T-helper 1 cell treated with Interleukin-12 subunit alpha and Interleukin-12 subunit beta and Interleukin-4 antibody, amounts not matched to agents 30 μg/mL and 1 μg/mL, for 36 hours (primary cell): Measurements from ENCODE around the gene BAIAP2.
A peak's percentile ranks its signal among the peaks of the same experiment; 100 is the strongest.
"Not testable (repeated sequence)": the region's sequence is repeated elsewhere in the genome, so short reads cannot be mapped to it uniquely, and the experiment has no call there.

Experiments used
- H3K27ac Mint-ChIP-seq: one replicate; pipeline ENCODE4 v1.8.0; 2021; ENCODE audit warnings: mild to moderate bottlenecking, mixed read lengths
- H3K27me3 Mint-ChIP-seq: one replicate; pipeline ENCODE4 v1.8.0; 2021; ENCODE audit warnings: low read depth, mixed read lengths
- H3K36me3 Mint-ChIP-seq: one replicate; pipeline ENCODE4 v1.8.0; 2021; ENCODE audit warnings: low read depth, mixed read lengths
- H3K4me1 Mint-ChIP-seq: one replicate; pipeline ENCODE4 v1.8.0; 2021; ENCODE audit warnings: low read depth, mixed read lengths
- H3K4me3 Mint-ChIP-seq: one replicate; pipeline ENCODE4 v1.8.0; 2021; ENCODE audit warnings: mild to moderate bottlenecking, moderate library complexity, mixed read lengths
- H3K9me3 Mint-ChIP-seq: one replicate; pipeline ENCODE4 v1.8.0; 2021; ENCODE audit warnings: mixed read lengths

The BAIAP2 gene

GRCh38 chr17:81012574-81013447 lies 22.1 kb upstream of the BAIAP2 start:
- Mint-ChIP-seq H3K4me1 (peaks cover 9% of the 10 kb centered on the region), H3K36me3 (peaks cover 21% of the 10 kb centered on the region), H3K27me3 (no peaks in the 10 kb centered on the region), H3K9me3 (peaks cover 26% of the 10 kb centered on the region), H3K4me3 (no peak overlapping the region), H3K27ac (no peak overlapping the region)

GRCh38 chr17:81013642-81014041 lies 21.3 kb upstream of the BAIAP2 start:
- peaks cover 26% of the 10 kb centered on the region for H3K9me3 Mint-ChIP-seq
- peaks cover 22% of the 10 kb centered on the region for H3K36me3 Mint-ChIP-seq
- H3K27me3 Mint-ChIP-seq, result no peaks in the 10 kb centered on the region
- no peak overlapping the region for H3K27ac Mint-ChIP-seq
- H3K4me1 Mint-ChIP-seq, result peaks cover 17% of the 10 kb centered on the region
- H3K4me3 Mint-ChIP-seq, result no peak overlapping the region

- H3K27ac Mint-ChIP-seq, result no peak overlapping the region
- peaks cover 25% of the 10 kb centered on the region for H3K4me1 Mint-ChIP-seq
- no peaks in the 10 kb centered on the region for H3K27me3 Mint-ChIP-seq
- H3K4me3 Mint-ChIP-seq, result no peak overlapping the region
- peaks cover 23% of the 10 kb centered on the region for H3K36me3 Mint-ChIP-seq
- H3K9me3 Mint-ChIP-seq, result peaks cover 26% of the 10 kb centered on the region
Measured at GRCh38 chr17:81015136-81015535, 19.8 kb upstream of the BAIAP2 start.

- H3K4me3 Mint-ChIP-seq, result no peak overlapping the region
- H3K9me3 Mint-ChIP-seq, result peaks cover 19% of the 10 kb centered on the region
- H3K27me3 Mint-ChIP-seq, result no peaks in the 10 kb centered on the region
- H3K36me3 Mint-ChIP-seq, result peaks cover 18% of the 10 kb centered on the region
- peaks cover 25% of the 10 kb centered on the region for H3K4me1 Mint-ChIP-seq
- peak overlapping the region; percentile 55 for H3K27ac Mint-ChIP-seq
Measured at GRCh38 chr17:81016575-81016974, 18.4 kb upstream of the BAIAP2 start.

- not testable (repeated sequence) for H3K27ac Mint-ChIP-seq, H3K4me3 Mint-ChIP-seq, H3K27me3 Mint-ChIP-seq
- H3K4me1 Mint-ChIP-seq, result peaks cover 25% of the 10 kb centered on the region
- peaks cover 16% of the 10 kb centered on the region for H3K36me3 Mint-ChIP-seq
- H3K9me3 Mint-ChIP-seq, result peaks cover 14% of the 10 kb centered on the region
Measured at GRCh38 chr17:81017330-81017729, 17.6 kb upstream of the BAIAP2 start.

GRCh38 chr17:81018044-81018802 lies 16.7 kb upstream of the BAIAP2 start:
- peak overlapping the region; percentile 96 for H3K27ac Mint-ChIP-seq
- no peaks in the 10 kb centered on the region for H3K27me3 Mint-ChIP-seq
- peaks cover 14% of the 10 kb centered on the region for H3K9me3 Mint-ChIP-seq
- peaks cover 16% of the 10 kb centered on the region for H3K36me3 Mint-ChIP-seq
- H3K4me3 Mint-ChIP-seq, result peak overlapping the region; percentile 74
- peaks cover 25% of the 10 kb centered on the region for H3K4me1 Mint-ChIP-seq

- Mint-ChIP-seq H3K27me3 (peaks cover 4% of the 10 kb centered on the region), H3K9me3 (peaks cover 14% of the 10 kb centered on the region), H3K4me3 (no peak overlapping the region), H3K36me3 (peaks cover 16% of the 10 kb centered on the region), H3K4me1 (peaks cover 27% of the 10 kb centered on the region), H3K27ac (peak overlapping the region; percentile 55)
Measured at GRCh38 chr17:81019563-81020442, 15.1 kb upstream of the BAIAP2 start.

GRCh38 chr17:81020443-81020766 lies 14.5 kb upstream of the BAIAP2 start:
- Mint-ChIP-seq H3K27ac (no peak overlapping the region), H3K36me3 (peaks cover 13% of the 10 kb centered on the region), H3K27me3 (peaks cover 4% of the 10 kb centered on the region), H3K9me3 (peaks cover 13% of the 10 kb centered on the region), H3K4me3 (no peak overlapping the region), H3K4me1 (peaks cover 27% of the 10 kb centered on the region)

GRCh38 chr17:81020767-81021497 lies 14.0 kb upstream of the BAIAP2 start:
- Mint-ChIP-seq H3K27ac (no peak overlapping the region), H3K36me3 (peaks cover 10% of the 10 kb centered on the region), H3K4me1 (peaks cover 27% of the 10 kb centered on the region), H3K9me3 (peaks cover 8% of the 10 kb centered on the region), H3K4me3 (no peak overlapping the region), H3K27me3 (peaks cover 4% of the 10 kb centered on the region)

- H3K4me1 Mint-ChIP-seq, result peaks cover 25% of the 10 kb centered on the region
- H3K27ac Mint-ChIP-seq, result peak overlapping the region; percentile 9
- H3K36me3 Mint-ChIP-seq, result peaks cover 4% of the 10 kb centered on the region
- peaks cover 4% of the 10 kb centered on the region for H3K9me3 Mint-ChIP-seq
- peaks cover 4% of the 10 kb centered on the region for H3K27me3 Mint-ChIP-seq
- no peak overlapping the region for H3K4me3 Mint-ChIP-seq
Measured at GRCh38 chr17:81021531-81022343, 13.2 kb upstream of the BAIAP2 start.

GRCh38 chr17:81022344-81022676 lies 12.6 kb upstream of the BAIAP2 start:
- Mint-ChIP-seq H3K4me1 (peaks cover 22% of the 10 kb centered on the region), H3K27me3 (peaks cover 8% of the 10 kb centered on the region), H3K9me3 (peaks cover 5% of the 10 kb centered on the region), H3K4me3 (no peak overlapping the region), H3K27ac (peak overlapping the region; percentile 9), H3K36me3 (peaks cover 4% of the 10 kb centered on the region)

- Mint-ChIP-seq H3K27me3 (peaks cover 8% of the 10 kb centered on the region), H3K4me1 (peaks cover 3% of the 10 kb centered on the region), H3K4me3 (no peak overlapping the region), H3K27ac (no peak overlapping the region), H3K36me3 (peaks cover 2% of the 10 kb centered on the region), H3K9me3 (peaks cover 5% of the 10 kb centered on the region)
Measured at GRCh38 chr17:81025065-81025740, 9.7 kb upstream of the BAIAP2 start.

- H3K27ac Mint-ChIP-seq, result no peak overlapping the region
- H3K27me3 Mint-ChIP-seq, result peaks cover 8% of the 10 kb centered on the region
- H3K4me1 Mint-ChIP-seq, result peaks cover 3% of the 10 kb centered on the region
- H3K4me3 Mint-ChIP-seq, result no peak overlapping the region
- peaks cover 2% of the 10 kb centered on the region for H3K36me3 Mint-ChIP-seq
- peaks cover 5% of the 10 kb centered on the region for H3K9me3 Mint-ChIP-seq
Measured at GRCh38 chr17:81025741-81026129, 9.2 kb upstream of the BAIAP2 start.
